Naive B cell (primary cell): ENCODE measurements around the gene TMEM243. TPM values are rescaled to one million over a fixed set of nuclear protein-coding genes. Genes with fewer than 3 reads are reported as not detected.
"Not testable (repeated sequence)": the region's sequence is repeated elsewhere in the genome, so short reads cannot be mapped to it uniquely, and the experiment has no call there.

Experiments
- ATAC-seq, 2 donors: fragments of 150-1000 bp; cut with Tn5 transposase; 2 replicates each; pipeline ENCODE4 v1.10.0; 2021; ENCODE audit warnings: low read depth in 2 of 2, mild to moderate bottlenecking in 2 of 2, moderate library complexity in 2 of 2
- DNase-seq: peaks from one replicate; pipeline ENCODE4 v3.0.0; 2022
- H3K27ac Mint-ChIP-seq, 6 donors: one replicate each; pipeline ENCODE4 v1.8.0; 2020 to 2022; ENCODE audit warnings: mild to moderate bottlenecking in 6 of 6, mixed read lengths in 6 of 6, moderate library complexity in 5 of 6, inconsistent platforms in 2 of 6
- H3K27me3 Mint-ChIP-seq, 3 donors: one replicate each; pipeline ENCODE4 v1.8.0; 2021 to 2022; ENCODE audit warnings: mixed read lengths in 3 of 3, mild to moderate bottlenecking in 1 of 3
- H3K36me3 Mint-ChIP-seq, 2 donors: one replicate each; pipeline ENCODE4 v1.8.0; 2020 to 2022; ENCODE audit warnings: mixed read lengths in 2 of 2, inconsistent platforms in 1 of 2, mild to moderate bottlenecking in 1 of 2
- H3K4me1 Mint-ChIP-seq, 3 donors: one replicate each; pipeline ENCODE4 v1.8.0; 2020 to 2022; ENCODE audit warnings: mixed read lengths in 3 of 3, inconsistent platforms in 1 of 3, mild to moderate bottlenecking in 1 of 3, moderate library complexity in 1 of 3
- H3K4me3 Mint-ChIP-seq, 8 donors: one replicate each; pipeline ENCODE4 v1.8.0; 2020 to 2022; ENCODE audit warnings: mild to moderate bottlenecking in 8 of 8, mixed read lengths in 8 of 8, moderate library complexity in 8 of 8, inconsistent platforms in 2 of 8
- H3K9me3 Mint-ChIP-seq, 7 donors: one replicate each; pipeline ENCODE4 v1.8.0; 2020 to 2022; ENCODE audit warnings: mixed read lengths in 7 of 7, mild to moderate bottlenecking in 5 of 7, inconsistent platforms in 2 of 7, moderate library complexity in 1 of 7
- polyA plus RNA-seq, 6 donors: library from polyadenylated mRNA; unstranded; fragments of 300-500 nt; fragmentation: Illumina TruSeq; gene quantifications; one replicate each; pipeline ENCODE4 v1.2.3, GENCODE V29; 2021; ENCODE audit warnings: low read depth in 6 of 6

Gene TMEM243
- 100 to 1,000 TPM; 135 to 209 (median 173) TPM for polyA plus RNA-seq

- ATAC-seq (peak; percentile 67 to 68), DNase-seq (peak; percentile 94)
- Mint-ChIP-seq H3K27me3 (no peaks in the 10 kb centered on the region), H3K4me1 (peaks cover 22 to 50% (median 41%) of the 10 kb centered on the region in 3 donors), H3K9me3 (no peaks in the 10 kb centered on the region), H3K27ac (peak within 1 kb of the TSS; percentile 98 to 100 (median 100)), H3K36me3 (no peaks in the 10 kb centered on the region), H3K4me3 (peak within 1 kb of the TSS; percentile 97 to 100 (median 100))
Measured at GRCh38 chr7:87219545-87220025, at the start of gene TMEM243. Gene TMEM243, minus strand, starts transcription at chr7:87219732. Its CDS starts 229 bp downstream, at chr7:87219503.

DNA sequence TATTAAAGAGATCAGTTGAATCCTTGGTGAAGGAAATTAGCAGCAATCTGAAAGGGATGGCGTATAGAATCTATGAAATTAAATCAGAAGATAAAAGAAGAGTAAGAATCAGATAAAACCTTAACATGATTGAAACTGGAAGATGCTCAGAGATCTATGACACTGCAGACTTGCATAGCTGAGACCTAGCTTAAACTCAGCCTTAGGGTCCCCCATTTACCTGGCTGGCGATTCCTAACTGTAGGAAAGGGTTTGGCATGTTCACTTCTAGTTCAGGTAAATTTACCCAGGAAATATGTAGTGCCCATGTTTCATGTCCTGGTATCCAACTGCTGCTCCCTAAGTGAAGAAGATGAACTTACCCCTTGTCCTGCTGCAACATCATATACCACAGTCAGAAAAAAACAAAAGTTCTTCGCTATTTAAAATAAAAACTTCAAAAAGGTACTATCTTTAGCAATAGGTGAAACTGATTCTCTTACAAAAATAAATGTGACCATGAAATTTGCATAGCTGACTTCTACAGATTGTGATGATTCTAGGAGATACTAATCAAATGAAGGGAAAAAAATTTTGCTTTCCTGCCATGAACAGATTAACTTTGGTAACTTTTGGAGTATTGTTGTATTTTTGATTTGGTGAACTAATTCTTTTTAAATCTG, 47.8 kb upstream of the TMEM243 start:
- no peak overlapping the region for H3K27ac Mint-ChIP-seq
- peak overlapping the region in 3 of 8 donors; percentile 8 to 37 (median 21) for H3K4me3 Mint-ChIP-seq
- H3K4me1 Mint-ChIP-seq, result peaks cover 5 to 14% (median 7%) of the 10 kb centered on the region in 3 donors
- H3K27me3 Mint-ChIP-seq, result peaks cover 15 to 32% (median 27%) of the 10 kb centered on the region in 3 donors
- H3K36me3 Mint-ChIP-seq, result peaks cover 0 to 5% of the 10 kb centered on the region in 2 donors
- DNase-seq, result no peak
- ATAC-seq, result no peak
- H3K9me3 Mint-ChIP-seq, result peaks cover 0 to 8% (median 4%) of the 10 kb centered on the region in 7 donors

- DNase-seq (no peak), ATAC-seq (no peak)
- H3K4me1 Mint-ChIP-seq, result peaks cover 9 to 21% (median 15%) of the 10 kb centered on the region in 3 donors
- peaks cover 14 to 41% (median 36%) of the 10 kb centered on the region in 3 donors for H3K27me3 Mint-ChIP-seq
- H3K36me3 Mint-ChIP-seq, result peaks cover 0 to 5% of the 10 kb centered on the region in 2 donors
- H3K4me3 Mint-ChIP-seq, result no peak overlapping the region
- H3K9me3 Mint-ChIP-seq, result peaks cover 0 to 14% (median under 1%) of the 10 kb centered on the region in 7 donors
- no peak overlapping the region for H3K27ac Mint-ChIP-seq
Measured at GRCh38 chr7:87263537-87263936, 44.0 kb upstream of the TMEM243 start.

GRCh38 chr7:87253589-87254087, 34.1 kb upstream of the TMEM243 start:
- Mint-ChIP-seq H3K27me3 (peaks cover 21 to 43% (median 24%) of the 10 kb centered on the region in 3 donors), H3K36me3 (no peaks in the 10 kb centered on the region), H3K4me3 (no peak overlapping the region), H3K27ac (no peak overlapping the region), H3K9me3 (peaks cover 0 to 22% (median 5%) of the 10 kb centered on the region in 7 donors), H3K4me1 (no peaks in the 10 kb centered on the region)
- DNase-seq (no peak), ATAC-seq (no peak)

GRCh38 chr7:87245671-87246070, 26.1 kb upstream of the TMEM243 start:
- not testable (repeated sequence) for H3K4me1 Mint-ChIP-seq, DNase-seq, ATAC-seq, H3K27ac Mint-ChIP-seq, H3K4me3 Mint-ChIP-seq
- Mint-ChIP-seq H3K27me3 (peaks cover 13 to 17% (median 15%) of the 10 kb centered on the region in 3 donors), H3K36me3 (peaks cover 0 to 12% of the 10 kb centered on the region in 2 donors), H3K9me3 (peaks cover 3 to 28% (median 22%) of the 10 kb centered on the region in 7 donors)

DNA sequence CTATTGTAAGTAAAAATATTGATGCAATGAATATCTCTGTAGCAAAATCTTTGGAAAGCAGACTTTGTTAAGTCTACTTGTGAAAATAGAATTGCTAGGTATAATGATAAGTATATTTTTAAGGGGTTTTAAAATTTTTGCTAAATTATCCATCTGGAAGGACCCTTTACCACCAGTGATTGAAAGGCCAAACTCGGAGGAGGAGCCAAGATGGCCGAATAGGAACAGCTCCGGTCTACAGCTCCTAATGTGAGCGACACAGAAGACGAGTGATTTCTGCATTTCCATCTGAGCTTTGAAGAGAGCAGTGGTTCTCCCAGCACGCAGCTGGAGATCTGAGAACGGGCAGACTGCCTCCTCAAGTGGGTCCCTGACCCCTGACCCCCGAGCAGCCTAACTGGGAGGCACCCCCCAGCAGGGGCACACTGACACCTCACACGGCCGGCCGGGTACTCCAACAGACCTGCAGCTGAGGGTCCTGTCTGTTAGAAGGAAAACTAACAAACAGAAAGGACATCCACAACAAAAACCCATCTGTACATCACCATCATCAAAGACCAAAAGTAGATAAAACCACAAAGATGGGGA, 19.0 kb upstream of the TMEM243 start:
- ATAC-seq, H3K27ac Mint-ChIP-seq: not testable (repeated sequence)
- H3K27me3 Mint-ChIP-seq, result peaks cover 4 to 14% (median 9%) of the 10 kb centered on the region in 3 donors

GRCh38 chr7:87234949-87235348, 15.4 kb upstream of the TMEM243 start:
- no peak for ATAC-seq

More for the DNA sequence above, 19.0 kb upstream of the TMEM243 start:
- not testable (repeated sequence) for H3K4me1 Mint-ChIP-seq, DNase-seq, H3K36me3 Mint-ChIP-seq, H3K4me3 Mint-ChIP-seq, H3K9me3 Mint-ChIP-seq

DNA sequence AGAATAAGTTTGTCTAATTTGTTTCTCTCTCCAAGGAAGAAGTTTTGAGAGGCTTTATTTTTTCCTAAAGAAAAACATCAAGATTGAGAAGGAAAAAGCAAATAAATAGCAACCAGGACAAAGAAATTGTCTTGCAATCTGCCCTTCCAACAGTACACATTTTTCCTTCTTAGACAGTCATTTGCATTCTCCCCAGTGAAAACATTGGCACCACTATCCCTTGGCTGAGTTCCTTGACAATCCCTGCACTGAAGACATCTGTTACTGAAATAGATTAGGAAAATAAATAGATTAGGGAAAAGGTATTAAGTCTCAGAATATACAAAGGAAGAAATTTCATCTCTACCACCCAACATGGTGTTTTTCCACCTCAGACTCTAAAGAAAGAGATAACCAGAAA, 12.2 kb upstream of the TMEM243 start:
- H3K4me3 Mint-ChIP-seq, result no peak overlapping the region
- no peak for ATAC-seq
- H3K27me3 Mint-ChIP-seq, result no peaks in the 10 kb centered on the region
- no peaks in the 10 kb centered on the region for H3K36me3 Mint-ChIP-seq
- H3K4me1 Mint-ChIP-seq, result peaks cover 2 to 7% (median 7%) of the 10 kb centered on the region in 3 donors
- no peaks in the 10 kb centered on the region for H3K9me3 Mint-ChIP-seq
- H3K27ac Mint-ChIP-seq, result no peak overlapping the region
- DNase-seq, result no peak

More at GRCh38 chr7:87234949-87235348, 15.4 kb upstream of the TMEM243 start:
- no peak for DNase-seq
- Mint-ChIP-seq H3K4me1 (no peaks in the 10 kb centered on the region), H3K4me3 (no peak overlapping the region), H3K36me3 (no peaks in the 10 kb centered on the region), H3K27me3 (peaks cover 4 to 9% (median 6%) of the 10 kb centered on the region in 3 donors), H3K9me3 (no peaks in the 10 kb centered on the region), H3K27ac (peak overlapping the region in 1 of 6 donors; percentile 2)

GRCh38 chr7:87231258-87231657, 11.7 kb upstream of the TMEM243 start:
- Mint-ChIP-seq H3K27ac (no peak overlapping the region), H3K4me3 (no peak overlapping the region), H3K9me3 (no peaks in the 10 kb centered on the region), H3K4me1 (peaks cover 6 to 12% (median 11%) of the 10 kb centered on the region in 3 donors), H3K36me3 (no peaks in the 10 kb centered on the region), H3K27me3 (no peaks in the 10 kb centered on the region)
- ATAC-seq, result no peak
- no peak for DNase-seq

GRCh38 chr7:87226495-87226894, 7.0 kb upstream of the TMEM243 start:
- H3K4me3 Mint-ChIP-seq, result peak overlapping the region in 1 of 8 donors; percentile 15
- no peaks in the 10 kb centered on the region for H3K36me3 Mint-ChIP-seq
- H3K27me3 Mint-ChIP-seq, result no peaks in the 10 kb centered on the region
- peaks cover 12 to 19% (median 17%) of the 10 kb centered on the region in 3 donors for H3K4me1 Mint-ChIP-seq
- H3K9me3 Mint-ChIP-seq, result no peaks in the 10 kb centered on the region
- H3K27ac Mint-ChIP-seq, result peak overlapping the region in 4 of 6 donors; percentile 7 to 69 (median 32)
- DNase-seq, result no peak
- peak; percentile 72 for ATAC-seq

- Mint-ChIP-seq H3K4me1 (peaks cover 12 to 23% (median 22%) of the 10 kb centered on the region in 3 donors), H3K4me3 (no peak overlapping the region), H3K27ac (peak overlapping the region in 1 of 6 donors; percentile 23), H3K36me3 (no peaks in the 10 kb centered on the region), H3K27me3 (no peaks in the 10 kb centered on the region), H3K9me3 (no peaks in the 10 kb centered on the region)
- ATAC-seq (no peak), DNase-seq (no peak)
Measured at GRCh38 chr7:87225696-87226095, 6.2 kb upstream of the TMEM243 start.

- Mint-ChIP-seq H3K27ac (no peak overlapping the region), H3K4me1 (peaks cover 15 to 39% (median 29%) of the 10 kb centered on the region in 3 donors), H3K36me3 (no peaks in the 10 kb centered on the region), H3K4me3 (no peak overlapping the region), H3K27me3 (no peaks in the 10 kb centered on the region), H3K9me3 (no peaks in the 10 kb centered on the region)
- DNase-seq, result no peak
- ATAC-seq, result no peak
Measured at GRCh38 chr7:87223666-87224065, 4.1 kb upstream of the TMEM243 start.

- Mint-ChIP-seq H3K27ac (peak overlapping the region; percentile 70 to 100 (median 92)), H3K4me1 (peaks cover 25 to 43% (median 42%) of the 10 kb centered on the region in 3 donors), H3K27me3 (no peaks in the 10 kb centered on the region), H3K4me3 (peak overlapping the region; percentile 88 to 100 (median 100)), H3K36me3 (no peaks in the 10 kb centered on the region), H3K9me3 (no peaks in the 10 kb centered on the region)
- no peak for DNase-seq
- ATAC-seq, result no peak
Measured at GRCh38 chr7:87220734-87221215, 1.2 kb upstream of the TMEM243 start.
